Measurements from ENCODE around the gene ZNF536.

Gene ZNF536

GRCh38 chr19:30606114-30607050, 234.2 kb downstream of the ZNF536 start:
- no peaks in the 10 kb centered on the region for H3K4me1 ChIP-seq (ENCODE audit: control insufficient read depth, insufficient read depth, low read length)
- H3K27me3 ChIP-seq (replicated peaks; ENCODE audit: control insufficient read depth, insufficient read depth, low read length): no peaks in the 10 kb centered on the region
- DNase-seq (ENCODE audit: low read depth): no peak
- no peak overlapping the region for H3K4me3 ChIP-seq (ENCODE audit: low read length)
- no peak overlapping the region for H3K9ac ChIP-seq (ENCODE audit: low read length)
- H3K9me3 ChIP-seq (ENCODE audit: control insufficient read depth, low read length): no peaks in the 10 kb centered on the region
- no peaks in the 10 kb centered on the region for H3K36me3 ChIP-seq (ENCODE audit: control insufficient read depth, insufficient read depth, low read length, severe bottlenecking)

All from adipocyte (in vitro differentiated cells).